HEK293 (cell line): Measurements from ENCODE around the gene EXOC8.

ENCODE experiments used
- CTCF ChIA-PET: fragments of 350-600 bp; formaldehyde crosslinking; extraction: SDS; loops from one replicate; lab custom pipeline; 2021; ENCODE audit warnings: antibody characterized with exemption; lab: Yijun Ruan, JAX
- POLR2A ChIA-PET: fragments of 300-600 bp; formaldehyde crosslinking; extraction: SDS; loops from one replicate; lab custom pipeline; 2020; ENCODE audit warnings: antibody characterized with exemption, inconsistent platforms; lab: Yijun Ruan, JAX
- H3K27ac ChIP-seq: fragments of 200-500 bp; sonication (Bioruptor generic); 2 replicates; pipeline ENCODE4 v1.5.1; 2014; ENCODE audit warnings: low read depth, low read length, control low read depth, inconsistent platforms; ENCODE audit errors: extremely low read depth
- H3K36me3 ChIP-seq, 2 experiments: fragments of 200-500 bp in 1 of 2; sonication (Bioruptor generic) in 1 of 2; 1 replicate in 1 of 2; 2 replicates in 1 of 2; pipeline ENCODE4 v1.5.1; 2014 to 2017; ENCODE audit warnings: inconsistent platforms in 2 of 2, low read length in 2 of 2; ENCODE audit not compliant: control insufficient read depth in 2 of 2, insufficient read depth in 1 of 2
- H3K4me1 ChIP-seq: fragments of 200-500 bp; sonication (Bioruptor generic); 2 replicates; pipeline ENCODE4 v1.5.1; 2014; ENCODE audit warnings: mild to moderate bottlenecking, low read length, inconsistent platforms; ENCODE audit not compliant: control insufficient read depth, insufficient read depth
- H3K4me3 ChIP-seq: 2 replicates; pipeline ENCODE4 v1.5.1; 2011; ENCODE audit warnings: low read depth, mild to moderate bottlenecking, control low read depth, low read length, moderate library complexity
- H3K9me3 ChIP-seq: fragments of 200-500 bp; sonication (Bioruptor generic); 2 replicates; pipeline ENCODE4 v1.5.1; 2014; ENCODE audit warnings: low read depth, low read length, inconsistent platforms; ENCODE audit not compliant: control insufficient read depth, insufficient read depth
- SALL2 ChIP-seq: fragments of 450-650 bp; formaldehyde crosslinking; IDR thresholded peaks from 2 replicates; pipeline ENCODE4 v1.5.0; 2017; ENCODE audit warnings: missing biosample characterization, mild to moderate bottlenecking, missing genetic modification characterization, borderline replicate concordance
- ZBTB44 ChIP-seq: fragments of 450-650 bp; IDR thresholded peaks from 2 replicates; pipeline ENCODE4 v1.5.1; 2018; ENCODE audit warnings: missing biosample characterization, mild to moderate bottlenecking, missing genetic modification characterization
- ZBTB7A ChIP-seq: fragments of 450-650 bp; formaldehyde crosslinking; IDR thresholded peaks from 2 replicates; pipeline ENCODE4 v1.5.1; 2016; ENCODE audit warnings: low read depth, missing biosample characterization, missing genetic modification characterization
- ZEB2 ChIP-seq: fragments of 450-650 bp; formaldehyde crosslinking; IDR thresholded peaks from 2 replicates; pipeline ENCODE4 v1.5.1; 2016; ENCODE audit warnings: missing biosample characterization, missing genetic modification characterization
- ZNF112 ChIP-seq: fragments of 450-650 bp; formaldehyde crosslinking; IDR thresholded peaks from 2 replicates; pipeline ENCODE4 v1.5.0; 2017; ENCODE audit warnings: missing biosample characterization, missing genetic modification characterization
- ZNF157 ChIP-seq: fragments of 450-650 bp; formaldehyde crosslinking; IDR thresholded peaks from 2 replicates; pipeline ENCODE4 v1.5.1; 2016; ENCODE audit warnings: missing biosample characterization, missing genetic modification characterization
- ZNF214 ChIP-seq: fragments of 450-650 bp; formaldehyde crosslinking; IDR thresholded peaks from 2 replicates; pipeline ENCODE4 v1.5.1; 2017; ENCODE audit warnings: missing biosample characterization, mild to moderate bottlenecking, missing genetic modification characterization, borderline replicate concordance
- ZNF518A ChIP-seq: fragments of 450-650 bp; formaldehyde crosslinking; conservative IDR thresholded peaks from 2 replicates; pipeline ENCODE4 v1.5.1; 2016; ENCODE audit warnings: low read depth, missing biosample characterization, missing genetic modification characterization
- ZNF623 ChIP-seq: fragments of 450-650 bp; formaldehyde crosslinking; IDR thresholded peaks from 2 replicates; pipeline ENCODE4 v1.5.1; 2016; ENCODE audit warnings: missing biosample characterization, missing genetic modification characterization
- ZNF624 ChIP-seq: fragments of 450-650 bp; formaldehyde crosslinking; IDR thresholded peaks from 2 replicates; pipeline ENCODE4 v1.5.1; 2017; ENCODE audit warnings: missing biosample characterization, missing genetic modification characterization
- ZNF777 ChIP-seq: fragments of 450-650 bp; formaldehyde crosslinking; IDR thresholded peaks from 2 replicates; pipeline ENCODE4 v1.5.1; 2017; ENCODE audit warnings: missing biosample characterization, missing genetic modification characterization, borderline replicate concordance
- ZSCAN30 ChIP-seq: fragments of 450-650 bp; IDR thresholded peaks from 2 replicates; pipeline ENCODE4 v1.5.1; 2018; ENCODE audit warnings: missing biosample characterization, mild to moderate bottlenecking, missing genetic modification characterization, moderate library complexity
- ZSCAN4 ChIP-seq: fragments of 450-650 bp; formaldehyde crosslinking; IDR thresholded peaks from 2 replicates; pipeline ENCODE4 v1.5.1; 2017; ENCODE audit warnings: missing biosample characterization, missing genetic modification characterization

Gene EXOC8

GRCh38 chr1:231312432-231312788, 25.2 kb downstream of the EXOC8 start:
- CTCF ChIA-PET = interaction anchor here (0.6 to 1.1 kb wide), 3 partner anchors 26 to 77 kb away, joined by 3 read pairs; partner anchors contain the start of genes EXOC8 and SPRTN

GRCh38 chr1:231311720-231312431, 25.8 kb downstream of the EXOC8 start:
- no peaks in the 10 kb centered on the region for H3K36me3 ChIP-seq
- H3K4me3 ChIP-seq = no peak overlapping the region
- H3K27ac ChIP-seq = no peak overlapping the region
- CTCF ChIA-PET = interaction anchor here (0.6 to 1.1 kb wide), 3 partner anchors 26 to 1941 kb away, joined by 3 read pairs; partner anchors contain the start of genes EXOC8 and SPRTN
- POLR2A ChIA-PET = no interaction called here
- no peaks in the 10 kb centered on the region for H3K4me1 ChIP-seq
- no peaks in the 10 kb centered on the region for H3K9me3 ChIP-seq
- TF ChIP-seq ZNF112 (no peak), ZNF214 (tag by site-specific recombination) (no peak), ZBTB44 (tag by site-specific recombination) (no peak), ZNF624 (tag by site-specific recombination) (no peak), ZBTB7A (tag by site-specific recombination) (no peak)

More at GRCh38 chr1:231312432-231312788, 25.2 kb downstream of the EXOC8 start:
- no peak overlapping the region for H3K4me3 ChIP-seq
- no peaks in the 10 kb centered on the region for H3K9me3 ChIP-seq
- no peaks in the 10 kb centered on the region for H3K4me1 ChIP-seq
- no peaks in the 10 kb centered on the region for H3K36me3 ChIP-seq
- H3K27ac ChIP-seq = no peak overlapping the region
- TF ChIP-seq ZNF777 (no peak), ZNF623 (tag by site-specific recombination) (peak; percentile 89)
- POLR2A ChIA-PET = no interaction called here

GRCh38 chr1:231310391-231310934, 27.2 kb downstream of the EXOC8 start:
- CTCF ChIA-PET = interaction anchor here (0.7 kb wide), 1 partner anchor 47 kb away, joined by 3 read pairs; no protein-coding TSS in a partner anchor
- TF ChIP-seq ZEB2 (no peak), ZNF157 (tag by site-specific recombination) (no peak), SALL2 (no peak), ZSCAN4 (tag by site-specific recombination) (no peak), ZNF518A (tag by site-specific recombination) (no peak), ZSCAN30 (no peak)
- TF ChIP-seq, all 188 proteins: peak for 0
- Histone ChIP-seq H3K9me3 (no peaks in the 10 kb centered on the region), H3K36me3 (no peaks in the 10 kb centered on the region), H3K4me1 (no peaks in the 10 kb centered on the region), H3K4me3 (no peak overlapping the region), H3K27ac (no peak overlapping the region)
- POLR2A ChIA-PET = no interaction called here
